Esophagus muscularis mucosa (tissue), 4 donors: ENCODE results near the gene SIGLEC8. TPM values are rescaled to one million over a fixed set of nuclear protein-coding genes. Genes with fewer than 3 reads are reported as not detected.
"Not testable (repeated sequence)": the region's sequence is repeated elsewhere in the genome, so short reads cannot be mapped to it uniquely, and the experiment has no call there.

ENCODE experiments used
- DNase-seq: peaks from one replicate; pipeline ENCODE4 v3.0.0-alpha.2; 2017; ENCODE audit errors: extremely low spot score
- H3K27ac ChIP-seq, 4 donors: fragments of 200-600 bp; sonication (generic); replicated peaks in 1 of 4; 1 replicate in 3 of 4; 2 replicates in 1 of 4; pipeline ENCODE4 v1.5.1; 2016 to 2019; ENCODE audit warnings: mild to moderate bottlenecking in 1 of 4
- H3K27me3 ChIP-seq, 4 donors: fragments of 200-600 bp; sonication (generic); one replicate each; pipeline versions ENCODE4 v1.5.1 to v1.6.0; 2016 to 2019
- H3K36me3 ChIP-seq, 4 donors: fragments of 200-600 bp; sonication (generic); one replicate each; pipeline ENCODE4 v1.5.1; 2016 to 2019
- H3K4me1 ChIP-seq, 4 donors: fragments of 200-600 bp; sonication (generic); one replicate each; pipeline ENCODE4 v1.5.1; 2016 to 2019
- H3K4me3 ChIP-seq, 4 donors: fragments of 200-600 bp; sonication (generic); 1 replicate in 2 of 4; 2 replicates in 2 of 4; pipeline ENCODE4 v1.5.1; 2016 to 2019; ENCODE audit warnings: mild to moderate bottlenecking in 4 of 4, moderate library complexity in 1 of 4
- H3K9me3 ChIP-seq, 4 donors: fragments of 200-600 bp; sonication (generic); 1 replicate in 3 of 4; 2 replicates in 1 of 4; pipeline ENCODE4 v1.5.1; 2016 to 2019
- CTCF ChIP-seq, 3 experiments: fragments of 200-600 bp in 2 of 3; fragments of 450-650 bp in 1 of 3; sonication (generic) in 2 of 3; IDR thresholded peaks; one replicate each; pipeline ENCODE4 v1.5.1; 2017 to 2019; ENCODE audit warnings: antibody characterized with exemption in 3 of 3, mild to moderate bottlenecking in 2 of 3, moderate library complexity in 1 of 3
- EP300 ChIP-seq: sonication (generic); formaldehyde crosslinking; IDR thresholded peaks from one replicate; pipeline ENCODE4 v1.6.1; 2017; ENCODE audit warnings: antibody characterized with exemption
- POLR2A ChIP-seq: fragments of 450-650 bp; IDR thresholded peaks from one replicate; pipeline ENCODE4 v1.6.1; 2017; ENCODE audit warnings: antibody characterized with exemption, moderate library complexity, mild to moderate bottlenecking, low read depth
- POLR2AphosphoS5 ChIP-seq, 2 donors: sonication (generic); formaldehyde crosslinking; IDR thresholded peaks; one replicate each; pipeline ENCODE4 v1.6.1; 2017; ENCODE audit warnings: antibody characterized with exemption in 2 of 2
- WGBS: methylation state at CpG from one replicate; pipeline ENCODE4 v1.1.5; 2018; 5-methylcytosine and 5-hydroxymethylcytosine counted together
- intact Hi-C: fragments of 100-400 bp; cut with DNase I; formaldehyde crosslinking; loops from one replicate; pipeline ENCODE4 v1.15.1; 2023
- total RNA-seq, 4 donors: library from RNA; depleted of rRNA; stranded (reverse); fragments of >200 nt; gene quantifications; one replicate each; pipeline versions ENCODE4 v1.1.0 to v1.2.1, GENCODE V29; 2016

Gene SIGLEC8
- total RNA-seq, 4 donors from 2014 or later: 0.66 to 1.7 (median 0.86) TPM; not detected in 1

- 54% methylated on average over 18 of the region's 21 CpGs for WGBS
- DNase-seq: no peak
Observed at GRCh38 chr19:51417107-51417809, 41.0 kb downstream of the SIGLEC8 start, which contains the start of gene SIGLEC10. Gene SIGLEC10 (minus strand): TSS chr19:51417642. CDS start chr19:51417581, 61 bp downstream.

GRCh38 chr19:51416422-51416821 lies 41.8 kb downstream of the SIGLEC8 start:
- peaks cover 0 to 66% (median 0%) of the 10 kb centered on the region in 4 donors for H3K27me3 ChIP-seq
- DNase-seq, H3K9me3 ChIP-seq, H3K4me3 ChIP-seq, H3K27ac ChIP-seq, intact Hi-C loops, H3K4me1 ChIP-seq, H3K36me3 ChIP-seq: not testable (repeated sequence)
- WGBS: 60% methylated on average over 4 of the region's 15 CpGs

More at GRCh38 chr19:51417107-51417809, 41.0 kb downstream of the SIGLEC8 start, which contains the start of gene SIGLEC10:
- Histone ChIP-seq H3K27ac (no peak within 1 kb of the TSS), H3K9me3 (no peaks in the 10 kb centered on the region), H3K4me1 (peaks cover 0 to 9% (median 3%) of the 10 kb centered on the region in 4 donors), H3K4me3 (no peak within 1 kb of the TSS), H3K36me3 (no peaks in the 10 kb centered on the region), H3K27me3 (peaks cover 0 to 71% (median 0%) of the 10 kb centered on the region in 4 donors)
- intact Hi-C loops: no loop called here
- TF ChIP-seq POLR2A (no peak), POLR2AphosphoS5 (IDR thresholded peaks at IDR 0.05) (no peak), CTCF (IDR thresholded peaks at IDR 0.05) (no peak), EP300 (no peak)

DNA sequence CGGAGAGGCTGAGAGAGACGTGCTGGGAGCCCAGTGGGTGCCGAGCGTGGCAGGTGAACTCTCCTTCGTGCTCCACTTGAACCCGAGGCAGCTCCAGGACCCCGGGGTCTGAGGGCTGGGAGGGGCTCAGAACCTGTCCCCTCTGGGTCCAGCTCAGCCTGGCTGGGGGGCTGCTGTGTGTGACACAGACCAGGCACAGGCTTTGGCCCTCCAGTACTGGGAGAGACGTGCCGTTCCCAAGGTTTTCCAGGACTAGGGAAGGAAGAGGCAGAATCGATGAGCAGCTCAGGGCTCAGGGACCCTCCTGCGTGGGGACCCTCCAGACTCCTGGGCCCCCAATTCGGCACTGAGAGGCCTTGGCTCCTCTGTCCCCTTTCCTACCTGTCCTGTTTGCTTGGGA lies 43.1 kb downstream of the SIGLEC8 start:
- TF ChIP-seq CTCF (IDR thresholded peaks at IDR 0.05) (no peak), POLR2AphosphoS5 (IDR thresholded peaks at IDR 0.05) (no peak), EP300 (no peak)
- no peaks in the 10 kb centered on the region for H3K36me3 ChIP-seq
- no peaks in the 10 kb centered on the region for H3K4me1 ChIP-seq
- WGBS: no CpG with 5 or more reads among the region's 12 CpGs
- H3K9me3 ChIP-seq: no peaks in the 10 kb centered on the region
- DNase-seq: no peak
- peaks cover 0 to 65% (median 0%) of the 10 kb centered on the region in 4 donors for H3K27me3 ChIP-seq
- no peak overlapping the region for H3K27ac ChIP-seq
- intact Hi-C loops: no loop called here
- H3K4me3 ChIP-seq: no peak overlapping the region

DNA sequence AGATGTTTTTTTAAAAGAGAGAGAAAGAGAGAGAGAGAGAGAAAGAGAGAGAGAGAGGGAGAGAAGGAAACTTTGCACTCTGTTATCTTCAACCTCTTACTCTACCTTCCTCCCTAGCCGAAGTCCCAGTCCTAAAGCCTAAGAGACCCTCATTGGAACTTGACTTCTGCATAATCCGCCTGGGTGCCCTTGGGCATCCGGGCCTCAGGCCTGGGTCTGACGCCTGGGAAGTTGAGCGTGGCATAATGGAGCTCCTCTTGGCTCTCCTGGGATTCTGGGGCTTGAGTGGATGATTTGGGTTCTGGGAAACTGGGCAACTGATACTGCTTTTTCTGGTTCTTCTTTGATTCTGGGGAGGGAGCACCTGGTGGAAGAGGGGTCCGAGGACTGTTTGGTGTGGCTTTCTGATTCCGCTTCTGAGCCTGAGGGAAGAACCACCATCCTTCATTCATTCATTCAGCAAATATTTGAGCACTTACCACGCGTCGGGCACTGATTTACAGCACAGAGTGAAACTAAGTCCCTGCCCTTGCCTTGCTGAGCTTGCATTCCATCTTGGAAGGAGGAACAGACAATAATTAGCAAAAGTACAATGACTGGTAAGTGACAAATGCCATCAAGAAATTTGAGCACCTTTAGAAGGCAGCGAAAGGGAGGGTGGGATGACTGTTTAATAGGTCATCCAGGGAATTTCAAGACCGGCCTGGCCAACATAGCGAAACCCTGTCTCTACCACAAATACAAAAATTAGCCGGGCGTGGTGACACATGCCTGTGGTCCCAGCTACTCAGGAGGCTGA lies 47.1 kb downstream of the SIGLEC8 start:
- intact Hi-C loops: no loop called here
- DNase-seq: no peak

More for the DNA sequence above, 47.1 kb downstream of the SIGLEC8 start:
- no peak overlapping the region for H3K27ac ChIP-seq
- H3K36me3 ChIP-seq: no peaks in the 10 kb centered on the region
- H3K4me1 ChIP-seq: no peaks in the 10 kb centered on the region
- peaks cover 0 to under 1% (median 0%) of the 10 kb centered on the region in 4 donors for H3K9me3 ChIP-seq
- TF ChIP-seq POLR2AphosphoS5 (IDR thresholded peaks at IDR 0.05) (no peak), EP300 (no peak), POLR2A (no peak), CTCF (IDR thresholded peaks at IDR 0.05) (no peak)
- no peak overlapping the region for H3K4me3 ChIP-seq
- H3K27me3 ChIP-seq: peaks cover 0 to 36% (median 0%) of the 10 kb centered on the region in 4 donors
- 94% methylated on average over 13 of the region's 15 CpGs for WGBS
